ENCODE data around the gene IGIP.

DNA sequence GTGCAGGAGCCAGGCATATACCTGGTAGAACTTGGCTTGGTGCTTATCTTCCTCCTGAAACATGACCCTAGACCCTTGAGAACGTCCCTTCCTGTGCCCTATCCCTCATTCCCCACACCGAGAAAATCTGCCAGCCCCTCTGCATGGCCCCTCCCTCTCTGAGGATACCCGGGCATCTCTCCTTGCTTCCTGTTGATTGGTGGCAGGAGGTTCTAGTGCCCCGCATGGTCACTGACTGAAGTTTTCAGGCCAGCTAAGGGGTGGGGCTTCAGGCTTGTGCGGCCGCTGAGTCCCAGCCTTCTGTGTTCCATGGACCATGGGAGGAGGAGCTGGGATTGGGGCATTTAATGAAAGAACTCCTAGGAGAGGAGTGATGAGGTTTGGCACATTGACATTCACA is 22.8 kb downstream of the IGIP start:
- TF ChIP-seq, protein P1, sequence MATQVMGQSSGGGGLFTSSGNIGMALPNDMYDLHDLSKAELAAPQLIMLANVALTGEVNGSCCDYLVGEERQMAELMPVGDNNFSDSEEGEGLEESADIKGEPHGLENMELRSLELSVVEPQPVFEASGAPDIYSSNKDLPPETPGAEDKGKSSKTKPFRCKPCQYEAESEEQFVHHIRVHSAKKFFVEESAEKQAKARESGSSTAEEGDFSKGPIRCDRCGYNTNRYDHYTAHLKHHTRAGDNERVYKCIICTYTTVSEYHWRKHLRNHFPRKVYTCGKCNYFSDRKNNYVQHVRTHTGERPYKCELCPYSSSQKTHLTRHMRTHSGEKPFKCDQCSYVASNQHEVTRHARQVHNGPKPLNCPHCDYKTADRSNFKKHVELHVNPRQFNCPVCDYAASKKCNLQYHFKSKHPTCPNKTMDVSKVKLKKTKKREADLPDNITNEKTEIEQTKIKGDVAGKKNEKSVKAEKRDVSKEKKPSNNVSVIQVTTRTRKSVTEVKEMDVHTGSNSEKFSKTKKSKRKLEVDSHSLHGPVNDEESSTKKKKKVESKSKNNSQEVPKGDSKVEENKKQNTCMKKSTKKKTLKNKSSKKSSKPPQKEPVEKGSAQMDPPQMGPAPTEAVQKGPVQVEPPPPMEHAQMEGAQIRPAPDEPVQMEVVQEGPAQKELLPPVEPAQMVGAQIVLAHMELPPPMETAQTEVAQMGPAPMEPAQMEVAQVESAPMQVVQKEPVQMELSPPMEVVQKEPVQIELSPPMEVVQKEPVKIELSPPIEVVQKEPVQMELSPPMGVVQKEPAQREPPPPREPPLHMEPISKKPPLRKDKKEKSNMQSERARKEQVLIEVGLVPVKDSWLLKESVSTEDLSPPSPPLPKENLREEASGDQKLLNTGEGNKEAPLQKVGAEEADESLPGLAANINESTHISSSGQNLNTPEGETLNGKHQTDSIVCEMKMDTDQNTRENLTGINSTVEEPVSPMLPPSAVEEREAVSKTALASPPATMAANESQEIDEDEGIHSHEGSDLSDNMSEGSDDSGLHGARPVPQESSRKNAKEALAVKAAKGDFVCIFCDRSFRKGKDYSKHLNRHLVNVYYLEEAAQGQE (IDR thresholded peaks at IDR 0.05; ENCODE audit: low read depth) = no peak
- no peak for TF ChIP-seq EP300 (IDR thresholded peaks at IDR 0.05; ENCODE audit: borderline replicate concordance)

Measured in Ishikawa (cell line).